Lung microvascular endothelial cell (primary cell): ENCODE data around the gene RFX2. TPM values are rescaled to one million over a fixed set of nuclear protein-coding genes. Genes with fewer than 3 reads are reported as not detected.
"Not testable (repeated sequence)": the region's sequence is repeated elsewhere in the genome, so short reads cannot be mapped to it uniquely, and the experiment has no call there.

ENCODE experiments used
- DNase-seq, 2 donors: peaks; one replicate each; pipeline versions ENCODE4 v3.0.0 to v3.0.0-alpha.2; 2010; ENCODE audit warnings: low read depth in 2 of 2
- total RNA-seq: library from RNA; depleted of rRNA; stranded (reverse); fragments of >200 nt; gene quantifications from 2 replicates; pipeline ENCODE4 v1.2.1, GENCODE V29; 2014

The RFX2 gene
- total RNA-seq, 1 donor from 2014 or later, result 2.4 TPM

DNA sequence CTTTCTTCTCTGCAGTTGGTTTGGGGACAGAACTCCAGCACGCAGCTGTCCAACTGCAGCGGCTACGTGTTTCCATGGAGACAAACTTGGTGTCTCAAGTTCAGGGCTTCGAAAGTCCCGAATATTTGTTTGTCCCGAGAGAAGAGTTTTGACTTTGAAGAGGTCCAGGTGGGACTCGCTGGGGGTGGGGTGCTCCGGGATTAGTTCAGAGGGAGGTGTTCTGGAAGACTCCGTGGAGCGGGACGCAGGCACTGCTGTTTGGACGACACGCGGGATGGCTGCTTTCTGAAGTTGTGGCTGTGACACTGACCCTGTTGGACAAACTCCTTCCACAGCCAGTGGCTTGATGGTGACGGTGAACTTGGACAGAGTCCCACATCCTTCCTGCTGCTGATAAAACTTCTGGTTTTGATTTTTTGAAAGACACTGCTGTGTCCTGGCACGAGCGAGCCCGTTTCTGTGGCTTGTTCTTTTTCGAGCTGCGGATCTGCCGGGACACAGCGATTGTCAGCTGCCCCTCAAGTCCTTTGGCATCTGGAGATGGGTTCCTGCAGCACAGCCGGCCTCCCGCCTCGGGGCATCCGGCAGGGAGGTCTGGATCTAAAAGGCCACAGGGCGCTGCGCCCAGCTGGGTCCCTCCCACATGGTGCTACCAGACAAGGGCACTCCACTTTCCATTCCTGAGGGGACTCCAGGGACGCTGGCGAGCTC, 116.5 kb downstream of the RFX2 start:
- DNase-seq, result peak; percentile 52 to 82

DNA sequence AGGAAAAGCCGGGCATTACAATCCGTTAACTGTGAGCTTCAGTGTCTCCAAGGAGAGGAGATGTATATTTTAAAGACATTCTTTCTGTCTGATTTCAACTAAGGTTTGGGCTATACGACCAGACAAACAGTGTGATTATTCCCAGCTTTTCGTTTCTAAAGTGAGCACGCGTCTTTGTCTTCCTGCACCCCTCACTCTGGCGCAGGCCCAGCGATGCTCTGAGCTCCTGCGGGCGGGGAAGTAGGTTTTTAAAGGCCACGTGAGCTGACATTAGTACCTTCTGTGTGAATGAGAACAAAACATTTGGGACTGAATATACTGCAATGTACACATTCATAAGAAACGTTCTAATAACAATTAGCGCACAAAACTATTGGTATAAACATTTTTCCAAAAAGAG, 117.1 kb downstream of the RFX2 start:
- DNase-seq, result no peak

DNA sequence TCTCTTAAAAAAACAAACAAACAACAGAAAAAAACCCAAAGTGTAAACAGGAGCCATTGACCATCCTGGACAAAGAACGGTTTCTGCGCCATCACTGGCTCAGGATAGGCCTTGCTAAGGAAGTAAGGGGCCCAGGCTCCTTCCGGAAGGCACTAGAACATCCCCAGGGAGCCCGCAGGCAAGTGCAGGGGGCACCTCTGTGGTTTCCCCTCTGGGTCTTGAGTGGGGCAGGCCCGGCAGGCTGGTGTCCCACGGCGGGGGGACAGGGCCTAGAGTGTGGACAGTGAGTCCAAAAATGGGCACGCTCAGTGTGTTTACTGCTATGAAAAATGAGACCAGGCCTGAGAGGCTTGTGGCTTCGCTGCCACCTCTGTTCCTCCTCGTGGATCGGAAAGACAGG, 117.5 kb downstream of the RFX2 start:
- DNase-seq, result no peak

DNA sequence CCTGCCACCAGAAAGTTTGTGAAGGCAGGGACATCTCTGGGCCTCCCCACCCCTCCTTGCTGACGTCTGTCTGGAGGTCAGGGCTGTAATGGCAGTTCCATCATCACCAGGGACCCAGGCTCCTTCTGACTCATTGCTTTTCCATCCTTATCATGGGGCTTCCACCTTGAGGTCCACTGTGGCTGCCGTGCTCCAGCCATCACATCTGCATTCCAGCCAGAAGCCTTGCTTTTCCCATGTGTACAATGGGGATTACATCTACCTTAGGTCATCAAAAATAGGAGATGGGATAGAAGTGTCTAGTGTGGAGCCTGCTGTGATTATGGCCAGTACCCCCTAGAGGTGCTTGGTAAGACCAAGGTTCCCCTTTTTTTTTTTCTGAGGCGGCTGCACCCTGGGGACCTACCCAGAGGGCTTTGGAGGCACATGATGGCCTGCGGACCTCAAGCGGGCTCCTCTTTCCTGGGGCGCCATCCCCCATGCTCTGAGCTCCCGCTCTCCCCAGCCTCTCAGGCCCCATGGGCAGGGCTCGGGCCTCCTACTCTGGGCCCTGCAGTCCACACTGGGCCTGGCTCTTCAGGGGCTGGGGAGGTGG, 119.0 kb downstream of the RFX2 start:
- DNase-seq, result no peak

DNA sequence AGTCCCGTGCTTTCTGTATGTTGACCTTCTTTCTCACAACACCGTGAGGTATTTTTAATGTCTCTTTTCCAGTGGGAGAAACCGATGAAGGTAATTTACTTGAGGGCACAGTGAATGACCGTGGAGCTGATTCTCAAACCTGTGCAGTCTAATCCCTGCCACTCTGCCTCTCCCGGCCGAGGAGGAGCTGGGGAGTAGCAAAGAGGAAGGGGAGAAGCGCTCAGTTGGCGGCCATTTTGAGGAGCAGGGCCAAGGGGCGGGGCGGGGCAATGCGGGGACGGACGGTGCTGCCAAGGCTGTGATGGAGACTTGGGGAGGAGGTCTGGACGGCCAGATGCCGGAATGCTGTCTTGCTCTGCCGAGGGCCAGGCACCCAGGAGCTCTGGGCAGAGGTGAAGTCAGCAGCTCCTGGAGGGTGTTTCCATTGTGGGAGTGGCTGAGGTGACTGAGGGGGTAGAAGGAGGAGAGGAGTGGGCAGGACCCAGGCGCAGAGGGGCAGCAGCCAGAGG, 120.0 kb downstream of the RFX2 start:
- DNase-seq, result no peak

DNA sequence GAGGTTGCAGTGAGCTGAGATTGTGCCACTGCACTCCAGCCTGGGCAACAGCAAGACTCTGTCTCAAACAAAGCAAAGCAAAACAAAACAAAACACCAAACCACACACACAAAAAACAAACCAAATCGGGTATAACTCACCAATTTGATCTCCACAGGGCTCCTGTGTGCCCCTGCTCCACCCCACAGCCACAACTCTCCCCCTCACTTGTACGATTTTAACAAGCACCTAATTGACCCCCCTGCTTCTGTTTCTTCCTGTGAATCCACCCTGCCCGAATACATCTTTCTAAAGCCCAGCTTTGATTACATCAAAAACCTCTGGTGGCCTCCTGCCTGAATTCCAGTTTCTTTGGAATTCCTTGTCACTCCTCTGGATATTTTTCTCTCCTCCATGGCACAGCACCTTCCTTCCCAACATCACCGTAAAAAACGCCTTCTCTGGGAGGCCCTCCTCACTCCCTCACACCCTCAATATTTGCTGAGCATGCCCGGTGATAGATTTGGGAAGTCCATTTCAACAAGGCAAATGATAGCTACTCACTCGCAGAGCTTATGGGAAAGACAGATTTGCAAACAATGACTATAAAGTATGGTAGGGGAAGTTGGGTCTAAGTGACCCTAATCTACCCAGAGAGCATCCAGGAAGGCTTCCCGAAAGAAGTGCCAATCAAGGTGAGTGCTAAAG, 120.8 kb downstream of the RFX2 start:
- DNase-seq, result no peak

DNA sequence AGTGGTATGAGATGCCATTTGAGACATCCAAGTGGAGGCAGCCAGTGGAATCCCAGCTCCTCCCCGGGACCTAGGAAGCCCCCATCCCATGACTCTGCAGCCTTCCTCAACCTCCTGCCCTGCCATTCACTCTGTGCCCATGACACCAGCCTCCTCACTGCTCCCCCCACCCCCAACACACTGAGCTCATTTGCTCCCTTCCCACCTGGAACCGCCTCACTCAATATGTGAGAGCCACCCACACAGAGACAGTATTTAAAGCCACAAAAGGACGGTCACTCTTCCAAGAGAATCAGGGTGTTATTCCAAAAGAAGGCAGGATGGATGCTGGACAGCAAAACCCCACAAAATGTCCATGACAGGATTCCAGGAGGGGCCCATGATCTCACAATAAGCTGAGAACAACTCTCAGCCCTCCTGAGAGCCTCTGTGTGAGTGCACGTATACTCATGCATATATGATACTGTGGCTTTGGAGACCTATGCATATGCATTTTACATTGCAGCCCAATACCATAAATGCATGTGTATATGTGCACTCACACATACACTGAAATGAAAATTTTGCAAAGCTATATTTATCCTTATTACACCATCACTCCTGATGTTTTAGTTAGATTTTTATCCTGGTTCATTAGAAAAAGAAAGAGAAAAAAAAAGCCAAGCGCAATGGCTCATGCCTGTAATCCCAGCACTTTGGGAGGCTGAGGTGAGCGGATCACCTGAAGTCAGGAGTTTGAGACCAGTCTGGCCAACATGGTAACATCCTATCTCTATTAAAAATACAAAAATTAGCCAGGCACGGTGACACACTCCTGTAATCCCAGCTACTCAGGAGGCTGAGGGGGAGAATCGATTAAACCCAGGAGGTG, 121.5 kb downstream of the RFX2 start:
- no peak for DNase-seq

DNA sequence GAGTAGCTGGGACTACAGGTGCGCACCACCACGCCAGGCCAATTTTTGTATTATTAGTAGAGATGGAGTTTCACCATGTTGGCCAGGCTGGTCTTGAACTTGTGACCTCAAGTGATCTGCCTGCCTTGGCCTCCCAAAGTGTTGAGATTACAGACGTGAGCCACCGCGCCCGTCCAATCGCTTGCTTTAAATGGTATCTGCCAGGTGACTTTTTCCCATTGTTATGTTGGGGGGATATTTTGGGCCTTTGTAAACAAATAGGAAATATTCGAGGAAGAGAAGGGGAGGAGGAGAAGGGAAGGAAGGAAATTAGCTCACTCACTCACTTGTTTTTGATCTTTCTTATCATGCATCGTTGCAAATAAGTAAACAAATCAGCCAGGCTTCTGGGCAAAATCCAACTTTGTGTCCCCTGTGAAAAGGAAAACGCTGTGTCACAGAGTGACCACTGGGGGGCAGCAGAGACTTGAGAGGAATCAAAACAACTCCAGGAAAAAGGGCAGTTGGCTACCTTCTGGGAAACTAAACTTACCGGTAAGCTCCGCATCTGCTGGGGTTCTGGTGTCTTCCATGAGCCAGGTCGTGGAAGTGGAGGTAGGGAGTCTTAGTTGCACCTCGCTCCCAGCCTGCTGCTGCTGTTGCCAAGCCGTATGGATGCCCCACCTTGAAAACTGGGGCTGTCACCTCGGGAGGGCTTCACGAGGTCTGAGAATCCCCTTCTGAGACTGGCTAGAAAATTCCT, 123.1 kb downstream of the RFX2 start:
- DNase-seq, result peak; percentile 83 to 88

DNA sequence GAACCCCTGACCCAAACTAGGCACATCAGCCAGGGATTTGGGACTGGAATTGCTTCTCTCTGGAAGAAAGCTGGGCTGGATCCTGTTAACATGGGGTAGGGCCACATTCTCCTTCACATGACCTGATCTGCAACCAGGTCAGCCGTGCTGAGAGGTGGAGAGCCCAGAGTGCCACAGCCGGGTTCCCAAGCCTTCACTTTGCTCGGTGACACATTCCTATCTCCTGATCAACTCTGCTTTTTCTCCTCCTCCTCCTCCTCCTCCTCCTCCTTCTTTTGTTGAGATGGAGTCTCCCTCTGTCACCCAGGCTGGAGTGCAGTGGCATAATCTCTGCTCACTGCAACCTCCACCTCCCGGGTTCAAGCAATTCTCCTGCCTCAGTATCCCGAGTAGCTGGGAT, 124.5 kb downstream of the RFX2 start:
- not testable (repeated sequence) for DNase-seq

DNA sequence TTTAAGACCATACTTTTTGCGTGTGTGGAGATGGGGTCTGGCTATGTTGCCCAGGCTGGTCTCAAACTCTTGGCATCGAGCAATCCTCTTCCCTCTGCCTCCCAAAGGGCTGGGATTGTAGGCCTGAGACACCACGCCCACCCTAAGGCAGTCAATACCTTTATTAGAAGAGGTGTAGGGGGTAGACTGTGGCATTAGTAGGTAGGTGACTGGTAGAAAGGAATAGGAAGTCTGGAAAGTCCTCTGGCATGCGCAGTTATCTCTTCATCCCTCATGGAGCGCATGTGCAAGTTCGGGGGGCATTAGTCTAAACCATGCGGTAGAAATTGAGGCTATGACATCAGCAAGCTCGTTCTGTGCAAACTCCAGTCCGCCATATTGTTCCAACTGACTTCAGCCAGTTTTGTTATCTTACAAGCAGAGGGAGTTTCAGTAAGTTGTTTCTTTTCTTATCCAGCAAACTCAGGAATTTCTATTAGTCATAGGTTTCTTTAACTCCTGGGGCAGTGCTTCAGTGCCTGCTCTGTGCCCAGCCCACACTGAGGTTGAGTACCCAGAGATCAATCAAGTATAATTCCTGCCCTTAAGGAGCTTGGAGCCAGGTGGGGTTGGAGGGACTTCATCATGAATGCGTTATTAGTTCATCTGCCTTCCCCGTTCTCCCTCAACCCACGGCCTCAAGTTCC, 125.1 kb downstream of the RFX2 start:
- peak in 1 of 2 donors; percentile 18 for DNase-seq

DNA sequence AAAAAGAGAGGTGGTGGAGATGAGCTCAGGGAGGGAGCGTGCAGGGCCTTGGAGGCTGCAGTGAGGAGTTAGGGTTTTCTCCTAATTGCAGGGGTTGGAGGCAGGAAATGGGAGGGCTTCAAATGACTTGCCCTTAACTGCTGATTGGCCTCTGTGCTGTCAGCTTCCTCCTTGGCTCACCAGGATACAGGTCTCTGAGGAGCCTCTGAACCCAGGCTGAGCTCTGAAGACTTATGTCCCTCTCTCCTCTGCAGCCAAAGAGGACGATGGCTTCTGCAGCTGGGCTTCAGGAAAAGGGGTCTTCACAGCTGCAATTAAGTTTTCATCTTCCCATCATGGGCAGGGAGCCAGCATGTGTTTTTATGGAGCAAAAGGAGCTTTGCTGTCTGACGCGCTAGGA, 125.7 kb downstream of the RFX2 start:
- no peak for DNase-seq

DNA sequence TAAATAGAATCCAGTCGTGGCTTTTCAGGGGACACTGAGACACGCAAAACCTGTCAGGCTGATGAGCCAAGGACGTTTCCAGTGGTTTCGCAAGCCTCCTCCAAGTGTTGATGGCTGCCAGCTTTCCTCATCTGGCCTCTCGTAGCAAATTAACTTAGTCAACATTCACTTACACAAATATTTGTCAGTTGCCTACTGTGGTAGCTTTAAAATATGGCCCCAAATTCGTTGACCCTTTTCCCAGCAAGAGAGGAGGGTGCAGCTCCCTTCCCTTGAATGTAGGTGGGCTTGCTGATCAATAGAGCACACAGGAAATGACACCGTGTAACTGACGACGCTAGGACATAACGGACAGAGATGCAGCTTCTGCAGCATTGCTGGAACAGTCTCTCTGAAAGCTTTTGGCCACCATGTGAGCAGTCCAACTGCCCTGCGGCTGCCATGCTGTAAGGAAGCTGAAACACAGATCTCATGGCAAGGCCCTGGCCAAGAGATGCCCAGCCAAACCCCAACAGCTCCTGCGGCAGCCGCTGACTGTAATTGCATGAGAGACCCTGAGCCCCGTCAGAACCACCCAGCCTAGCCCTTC, 126.8 kb downstream of the RFX2 start:
- DNase-seq, result no peak

DNA sequence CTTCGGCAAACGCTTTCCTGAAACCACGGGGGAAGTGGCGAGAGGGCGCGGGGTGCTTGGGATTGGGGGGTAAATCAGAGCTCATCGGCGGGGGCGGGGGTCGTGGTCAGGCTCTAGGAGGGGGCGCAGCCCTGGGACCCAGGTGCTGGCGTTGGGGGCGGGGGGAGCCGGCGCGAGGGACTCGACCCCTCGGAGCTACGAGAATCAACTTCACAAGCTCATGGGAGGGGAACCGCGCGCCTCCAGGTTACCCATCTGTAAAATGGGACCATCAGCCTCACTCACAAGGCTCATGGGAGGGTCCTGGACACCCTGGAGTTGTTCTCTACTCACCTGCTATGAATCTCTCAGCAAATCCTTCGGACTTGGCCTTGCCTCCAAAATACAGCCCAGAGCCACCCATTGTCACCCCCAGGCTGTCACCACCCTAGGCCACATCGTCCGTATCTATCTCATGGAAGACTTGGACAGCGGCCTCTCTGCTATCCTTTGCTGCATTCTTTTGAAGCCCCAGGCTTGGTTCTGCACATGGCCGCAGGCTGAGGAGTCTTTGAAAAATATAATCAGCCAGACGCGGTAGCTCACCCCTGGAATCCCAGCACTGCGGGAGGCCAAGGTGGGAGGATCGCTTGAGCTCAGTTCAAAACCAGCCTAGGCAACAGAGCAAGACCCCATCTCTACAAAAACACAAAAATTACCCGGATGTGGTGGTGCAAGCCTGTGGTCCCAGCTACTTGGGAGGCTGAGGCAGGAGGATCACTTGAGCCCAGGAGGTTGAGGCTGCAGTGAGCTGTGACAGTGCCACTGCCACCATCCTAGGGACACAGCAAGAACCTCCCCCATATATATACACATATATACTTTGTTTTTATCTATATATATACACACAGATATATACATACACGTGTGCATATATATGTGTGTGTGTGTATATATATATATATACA, 131.4 kb downstream of the RFX2 start:
- no peak for DNase-seq

DNA sequence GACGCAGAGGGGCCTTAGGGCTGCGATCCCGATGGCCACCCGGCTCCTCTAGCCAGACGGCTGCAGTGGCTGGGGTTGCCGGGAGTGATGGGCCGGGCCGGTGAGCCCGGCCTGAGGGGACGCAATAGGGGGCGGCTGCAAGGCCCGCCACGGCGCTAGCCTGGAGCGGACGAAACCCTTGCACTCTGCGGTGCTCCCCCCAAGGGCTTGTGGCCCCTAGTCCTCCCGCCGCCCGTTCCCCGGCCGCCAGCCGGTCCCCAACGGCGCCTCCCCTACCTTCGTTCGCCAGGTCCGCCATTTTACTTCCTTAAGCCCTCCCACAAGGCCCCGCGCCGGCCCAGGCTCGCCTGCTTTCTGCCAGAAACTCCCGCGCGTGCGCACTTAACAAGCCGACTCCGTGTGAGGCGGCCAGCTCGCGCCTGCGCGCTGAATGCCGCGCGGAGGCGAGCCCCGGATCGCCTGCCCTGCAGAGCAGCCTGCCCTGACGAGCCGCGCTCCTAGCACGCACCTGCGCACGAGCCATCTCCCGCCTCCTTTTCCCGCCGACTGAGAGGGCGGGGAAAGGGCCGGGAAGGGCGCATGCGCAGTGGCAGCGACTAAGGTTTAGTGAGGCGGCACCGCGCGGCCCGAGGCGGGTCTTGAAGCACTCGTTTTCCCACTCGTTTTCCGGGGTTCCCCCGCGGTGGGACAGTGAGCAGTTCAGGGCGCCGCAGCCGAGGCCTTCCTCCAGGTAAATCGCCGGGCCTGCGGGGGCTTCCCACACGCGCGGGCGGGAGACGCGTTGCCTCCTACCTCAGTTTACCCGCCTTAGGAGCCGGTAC, 132.3 kb downstream of the RFX2 start, which contains the start of gene RANBP3:
Gene RANBP3, minus strand, starts transcription at position 356 of the 821 bp plus-strand sequence. Its CDS starts 58 bp downstream, at position 298.
- peak; percentile 100 for DNase-seq

DNA sequence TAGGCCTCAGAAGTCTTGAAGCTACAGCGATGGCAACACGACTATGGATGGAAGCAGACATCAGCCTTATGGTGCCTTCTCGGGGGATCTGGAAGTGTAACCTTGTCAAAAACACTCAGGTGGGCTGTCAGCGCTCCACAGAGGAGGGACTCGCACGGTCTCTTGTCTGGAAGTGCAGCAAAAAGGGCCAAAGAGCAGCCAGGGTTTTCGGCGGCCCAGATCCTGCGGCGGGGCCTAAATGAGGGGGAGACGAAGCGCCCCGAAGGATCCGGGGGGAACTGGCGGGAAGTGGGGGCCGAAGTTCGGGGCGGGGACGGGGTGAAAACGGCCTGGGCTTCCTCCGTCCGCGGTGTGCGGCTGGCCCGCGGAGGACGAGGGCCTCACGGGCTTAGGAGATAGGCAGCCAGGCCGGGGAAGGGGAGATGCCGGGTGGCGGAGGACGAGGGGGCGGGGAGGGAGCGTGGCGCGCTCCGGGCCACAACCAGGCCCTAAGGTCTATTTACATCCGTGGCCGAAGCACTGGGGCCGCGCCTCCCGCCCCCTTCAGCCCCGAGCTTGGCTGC, 133.0 kb downstream of the RFX2 start:
- no peak for DNase-seq

DNA sequence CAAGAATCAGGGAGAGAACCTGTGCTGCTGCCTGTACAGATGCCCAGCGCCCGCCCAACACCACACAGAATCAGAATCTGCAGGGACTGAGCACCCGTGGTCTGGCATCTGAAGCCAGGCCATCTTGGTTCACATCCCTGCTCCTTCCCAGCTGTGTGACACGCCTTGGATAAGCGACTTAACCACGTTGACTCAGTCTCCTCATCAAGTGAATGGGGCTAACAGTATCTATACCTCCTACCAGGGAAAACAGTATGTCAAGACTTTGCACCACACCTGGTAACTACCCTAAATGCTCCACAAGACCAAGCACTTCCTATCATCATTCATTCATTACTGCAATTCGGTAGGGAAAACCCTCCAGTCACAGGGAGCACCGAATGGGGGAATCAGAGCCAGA, 133.5 kb downstream of the RFX2 start:
- no peak for DNase-seq

DNA sequence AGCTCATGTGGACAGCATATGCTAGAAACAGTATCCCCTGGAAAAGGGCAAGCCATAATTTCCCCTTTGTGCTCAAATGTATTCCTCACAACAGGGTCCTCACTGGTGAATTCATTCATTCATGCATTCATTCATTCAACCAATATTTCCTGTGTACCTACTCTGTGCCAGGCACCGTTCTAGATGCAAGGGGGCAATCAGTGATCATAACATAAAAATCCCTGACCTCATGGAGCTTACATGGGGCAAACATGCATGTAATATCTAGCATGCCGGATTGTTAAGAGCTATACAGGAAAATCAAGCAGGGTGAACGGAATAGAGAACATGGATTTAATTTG, 134.9 kb downstream of the RFX2 start:
- DNase-seq, result no peak
